ENCODE data around the gene KLHL8. TPM values are rescaled to one million over a fixed set of nuclear protein-coding genes. Genes with fewer than 3 reads are reported as not detected.

The KLHL8 gene
- total and polyA plus RNA-seq, 2 donors (not counting 1 experiment from before 2014, with no cell fraction given): 2.3 to 14.3 TPM

DNA sequence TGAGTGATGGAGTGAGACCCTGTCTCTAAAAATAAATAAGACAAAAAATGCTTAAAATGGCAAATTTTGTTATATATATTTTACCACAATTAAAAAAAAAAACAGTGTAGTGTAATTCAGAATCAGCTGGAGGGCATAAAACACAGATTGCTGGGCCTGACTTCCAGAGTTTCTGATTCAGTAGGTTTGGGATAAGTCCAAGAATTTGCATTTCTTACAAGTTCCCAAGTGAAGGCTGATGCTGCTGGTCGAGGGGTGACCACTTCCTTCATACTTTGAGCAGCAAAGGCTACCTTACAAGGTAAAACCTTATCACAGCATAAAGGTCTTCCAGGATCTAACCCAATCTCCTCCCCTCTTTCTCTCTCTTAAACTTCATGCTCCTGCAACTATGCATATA is 40.7 kb downstream of the KLHL8 start:
- CTCF ChIA-PET: no interaction called here
- TF ChIP-seq, protein P1, sequence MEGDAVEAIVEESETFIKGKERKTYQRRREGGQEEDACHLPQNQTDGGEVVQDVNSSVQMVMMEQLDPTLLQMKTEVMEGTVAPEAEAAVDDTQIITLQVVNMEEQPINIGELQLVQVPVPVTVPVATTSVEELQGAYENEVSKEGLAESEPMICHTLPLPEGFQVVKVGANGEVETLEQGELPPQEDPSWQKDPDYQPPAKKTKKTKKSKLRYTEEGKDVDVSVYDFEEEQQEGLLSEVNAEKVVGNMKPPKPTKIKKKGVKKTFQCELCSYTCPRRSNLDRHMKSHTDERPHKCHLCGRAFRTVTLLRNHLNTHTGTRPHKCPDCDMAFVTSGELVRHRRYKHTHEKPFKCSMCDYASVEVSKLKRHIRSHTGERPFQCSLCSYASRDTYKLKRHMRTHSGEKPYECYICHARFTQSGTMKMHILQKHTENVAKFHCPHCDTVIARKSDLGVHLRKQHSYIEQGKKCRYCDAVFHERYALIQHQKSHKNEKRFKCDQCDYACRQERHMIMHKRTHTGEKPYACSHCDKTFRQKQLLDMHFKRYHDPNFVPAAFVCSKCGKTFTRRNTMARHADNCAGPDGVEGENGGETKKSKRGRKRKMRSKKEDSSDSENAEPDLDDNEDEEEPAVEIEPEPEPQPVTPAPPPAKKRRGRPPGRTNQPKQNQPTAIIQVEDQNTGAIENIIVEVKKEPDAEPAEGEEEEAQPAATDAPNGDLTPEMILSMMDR (IDR thresholded peaks at IDR 0.05): no peak
- TF ChIP-seq EZH2 (IDR thresholded peaks at IDR 0.05; ENCODE audit: borderline replicate concordance, insufficient read depth, low read depth, low read length, poor library complexity, severe bottlenecking): no peak
- Histone ChIP-seq H3K27ac (ENCODE audit: low read length in 2 of 2) (no peak overlapping the region), H2AFZ (ENCODE audit: insufficient read depth, low read depth, low read length, poor library complexity, severe bottlenecking) (no peak overlapping the region), H3K36me3 (replicated peaks in 1 of 2; ENCODE audit: control extremely low read depth in 1 of 2, control insufficient read depth in 1 of 2, extremely low read depth in 1 of 2, insufficient read depth in 2 of 2, low read length in 1 of 2) (no peaks in the 10 kb centered on the region), H3K4me3 (ENCODE audit: control extremely low read depth in 1 of 5, extremely low read depth in 1 of 5, insufficient read depth in 1 of 5, low read depth in 2 of 5, low read length in 4 of 5) (no peak overlapping the region), H4K20me1 (ENCODE audit: control insufficient read depth, insufficient read depth, low read length, poor library complexity, severe bottlenecking) (no peaks in the 10 kb centered on the region), H3K9ac (ENCODE audit: low read length) (no peak overlapping the region), H3K79me2 (ENCODE audit: control insufficient read depth, insufficient read depth, low read length) (no peaks in the 10 kb centered on the region), H3K27me3 (replicated peaks in 1 of 4; ENCODE audit: control extremely low read depth in 1 of 4, control insufficient read depth in 3 of 4, insufficient read depth in 4 of 4, low read length in 3 of 4) (no peaks in the 10 kb centered on the region), H3K9me3 (ENCODE audit: control extremely low read depth in 1 of 3, control insufficient read depth in 2 of 3, insufficient read depth in 1 of 3, low read length in 2 of 3) (no peaks in the 10 kb centered on the region), H3K4me1 (ENCODE audit: control insufficient read depth in 2 of 2, insufficient read depth in 2 of 2, low read length in 2 of 2) (no peaks in the 10 kb centered on the region), H3K4me2 (replicated peaks; ENCODE audit: low read depth, low read length, poor library complexity, severe bottlenecking) (no peak overlapping the region)
- Mint-ChIP-seq H3K4me3 (no peak overlapping the region), H3K27ac (no peak overlapping the region), H3K4me1 (no peaks in the 10 kb centered on the region), H3K27me3 (no peaks in the 10 kb centered on the region), H3K9me3 (ENCODE audit: insufficient read depth) (no peaks in the 10 kb centered on the region)
- POLR2A ChIA-PET: no interaction called here
- WGBS (ENCODE audit: insufficient coverage): 67% methylated on average over 1 of the region's 1 CpG
- DNase-seq (no peak), ATAC-seq (ENCODE audit: low read depth) (no peak)
- intact Hi-C loops (cut with micrococcal nuclease): no loop called here

DNA sequence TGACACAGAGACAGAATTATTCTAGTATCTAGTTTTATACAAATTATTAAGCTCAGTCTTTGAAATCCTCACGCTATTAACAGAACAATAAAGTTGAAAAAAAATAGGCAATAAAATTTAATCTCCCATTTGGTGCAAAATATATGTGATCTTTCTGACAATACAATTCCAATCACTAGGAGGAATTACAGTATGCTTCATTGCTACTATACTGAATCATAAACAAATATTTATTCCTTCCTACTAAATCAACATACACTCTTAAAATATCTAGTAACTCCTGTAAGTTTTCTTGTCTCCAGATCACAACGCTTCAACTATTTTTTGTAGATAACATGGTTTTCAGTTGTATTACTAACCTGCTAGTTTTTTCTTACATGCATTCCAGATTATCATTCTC is 45.7 kb downstream of the KLHL8 start:
- no peak for ATAC-seq (ENCODE audit: low read depth)
- WGBS (ENCODE audit: insufficient coverage): no CpG with 5 or more reads among the region's 2 CpGs
- no peaks in the 10 kb centered on the region for H3K27me3 Mint-ChIP-seq

More for the DNA sequence above, 45.7 kb downstream of the KLHL8 start:
- Histone ChIP-seq H4K20me1 (ENCODE audit: control insufficient read depth, insufficient read depth, low read length, poor library complexity, severe bottlenecking) (no peaks in the 10 kb centered on the region), H3K27ac (ENCODE audit: low read length in 2 of 2) (no peak overlapping the region), H3K4me2 (replicated peaks; ENCODE audit: low read depth, low read length, poor library complexity, severe bottlenecking) (no peak overlapping the region), H3K4me1 (ENCODE audit: control insufficient read depth in 2 of 2, insufficient read depth in 2 of 2, low read length in 2 of 2) (no peaks in the 10 kb centered on the region), H3K79me2 (ENCODE audit: control insufficient read depth, insufficient read depth, low read length) (no peaks in the 10 kb centered on the region), H3K27me3 (replicated peaks in 1 of 4; ENCODE audit: control extremely low read depth in 1 of 4, control insufficient read depth in 3 of 4, insufficient read depth in 4 of 4, low read length in 3 of 4) (no peaks in the 10 kb centered on the region), H3K36me3 (replicated peaks in 1 of 2; ENCODE audit: control extremely low read depth in 1 of 2, control insufficient read depth in 1 of 2, extremely low read depth in 1 of 2, insufficient read depth in 2 of 2, low read length in 1 of 2) (no peaks in the 10 kb centered on the region), H3K9me3 (ENCODE audit: control extremely low read depth in 1 of 3, control insufficient read depth in 2 of 3, insufficient read depth in 1 of 3, low read length in 2 of 3) (no peaks in the 10 kb centered on the region), H3K4me3 (ENCODE audit: control extremely low read depth in 1 of 5, extremely low read depth in 1 of 5, insufficient read depth in 1 of 5, low read depth in 2 of 5, low read length in 4 of 5) (no peak overlapping the region), H2AFZ (ENCODE audit: insufficient read depth, low read depth, low read length, poor library complexity, severe bottlenecking) (no peak overlapping the region), H3K9ac (ENCODE audit: low read length) (no peak overlapping the region)
- H3K9me3 Mint-ChIP-seq (ENCODE audit: insufficient read depth): no peaks in the 10 kb centered on the region
- no peaks in the 10 kb centered on the region for H3K4me1 Mint-ChIP-seq
- no peak for DNase-seq
- TF ChIP-seq EZH2 (IDR thresholded peaks at IDR 0.05; ENCODE audit: borderline replicate concordance, insufficient read depth, low read depth, low read length, poor library complexity, severe bottlenecking): no peak
- TF ChIP-seq, protein P1 (IDR thresholded peaks at IDR 0.05): no peak
- ChIA-PET POLR2A (no interaction called here), CTCF (interaction anchor here (1.2 kb wide), 1 partner anchor 24 kb away, joined by 3 read pairs; no protein-coding TSS in a partner anchor)
- no peak overlapping the region for H3K4me3 Mint-ChIP-seq
- intact Hi-C loops (cut with micrococcal nuclease): loop anchor here (5.0 kb wide), 1 partner anchor 33 kb away; no protein-coding TSS in a partner anchor
- no peak overlapping the region for H3K27ac Mint-ChIP-seq

Measured in B cell (primary cell).